Measurements from ENCODE around the gene BCL6.

DNA sequence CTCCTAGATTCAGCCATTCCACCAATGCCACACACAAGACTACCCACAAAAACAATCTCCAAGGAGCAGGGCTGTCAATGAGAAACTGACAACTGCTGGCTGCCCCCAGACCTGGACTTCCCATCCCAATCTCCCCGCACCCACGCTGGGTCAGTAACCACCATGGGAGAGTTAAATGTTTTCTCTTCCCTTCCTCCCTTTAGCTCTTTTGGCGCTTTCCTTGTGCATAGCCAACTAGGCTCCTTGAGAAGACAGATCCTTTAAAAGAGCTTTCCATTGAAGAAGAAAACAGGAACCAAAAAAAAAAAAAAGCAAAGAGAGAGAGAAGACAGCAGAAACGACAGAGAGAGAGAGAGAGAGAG is 8.3 kb downstream of the BCL6 start:
- no peak for TF ChIP-seq BHLHE40 (IDR thresholded peaks at IDR 0.05; ENCODE audit: low read length)
- no peak for TF ChIP-seq ZNF253 (CRISPR knock-in tag; conservative IDR thresholded peaks at IDR 0.05)
- no peak for TF ChIP-seq HDAC6 (IDR thresholded peaks at IDR 0.05; ENCODE audit: low read depth, low read length)
- no peak for TF ChIP-seq ELF1 (tag; IDR thresholded peaks at IDR 0.05)
- no peak for TF ChIP-seq CTCF (IDR thresholded peaks at IDR 0.05 in 2 of 3, conservative IDR thresholded peaks at IDR 0.05 in 1 of 3; ENCODE audit: insufficient read depth in 2 of 3, low read depth in 1 of 3, low read length in 3 of 3)
- TF ChIP-seq SMARCB1 (IDR thresholded peaks at IDR 0.05; ENCODE audit: insufficient read length, low read depth), result no peak
- TF ChIP-seq ESRRA (IDR thresholded peaks at IDR 0.05; ENCODE audit: borderline replicate concordance, low read depth), result no peak
- TF ChIP-seq, protein P1, sequence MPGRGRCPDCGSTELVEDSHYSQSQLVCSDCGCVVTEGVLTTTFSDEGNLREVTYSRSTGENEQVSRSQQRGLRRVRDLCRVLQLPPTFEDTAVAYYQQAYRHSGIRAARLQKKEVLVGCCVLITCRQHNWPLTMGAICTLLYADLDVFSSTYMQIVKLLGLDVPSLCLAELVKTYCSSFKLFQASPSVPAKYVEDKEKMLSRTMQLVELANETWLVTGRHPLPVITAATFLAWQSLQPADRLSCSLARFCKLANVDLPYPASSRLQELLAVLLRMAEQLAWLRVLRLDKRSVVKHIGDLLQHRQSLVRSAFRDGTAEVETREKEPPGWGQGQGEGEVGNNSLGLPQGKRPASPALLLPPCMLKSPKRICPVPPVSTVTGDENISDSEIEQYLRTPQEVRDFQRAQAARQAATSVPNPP (IDR thresholded peaks at IDR 0.05; ENCODE audit: borderline replicate concordance, insufficient read depth, insufficient read length), result no peak
- TF ChIP-seq GATA2 (CRISPR knock-in tag; IDR thresholded peaks at IDR 0.05), result no peak
- no peak for TF ChIP-seq CBX5 (IDR thresholded peaks at IDR 0.05; ENCODE audit: borderline replicate concordance, low read depth)
- TF ChIP-seq PHTF2 (CRISPR knock-in tag; IDR thresholded peaks at IDR 0.05), result no peak
- TF ChIP-seq ZNF384 (IDR thresholded peaks at IDR 0.05; ENCODE audit: low read depth, low read length), result no peak
